H1 (cell line): ENCODE measurements around the gene TLE4. TPM values are rescaled to one million over a fixed set of nuclear protein-coding genes. Genes with fewer than 3 reads are reported as not detected.

Source experiments
- ATF2 ChIP-seq: IDR thresholded peaks from 2 replicates; pipeline ENCODE4 v1.6.1; 2012; ENCODE audit warnings: low read length, inconsistent platforms
- ATF3 ChIP-seq: IDR thresholded peaks from 2 replicates; pipeline ENCODE4 v1.6.1; 2011; ENCODE audit warnings: low read depth, mild to moderate bottlenecking, low read length; ENCODE audit not compliant: insufficient read depth
- CEBPB ChIP-seq: IDR thresholded peaks from 2 replicates; pipeline ENCODE4 v1.6.1; 2012; ENCODE audit warnings: low read depth, low read length
- GTF2F1 ChIP-seq: IDR thresholded peaks from 2 replicates; pipeline ENCODE4 v1.6.1; 2012; ENCODE audit warnings: low read depth, low read length, improper control_type of control experiment, borderline replicate concordance
- JUN ChIP-seq: IDR thresholded peaks from 2 replicates; pipeline ENCODE4 v1.6.1; 2011; ENCODE audit warnings: low read depth, mild to moderate bottlenecking, improper control_type of control experiment, low read length
- SIN3A ChIP-seq, 2 experiments: IDR thresholded peaks in 1 of 2; conservative IDR thresholded peaks in 1 of 2; 2 replicates each; pipeline ENCODE4 v1.6.1; 2011 to 2012; ENCODE audit warnings: low read length in 2 of 2, improper control_type of control experiment in 1 of 2, low read depth in 1 of 2, mild to moderate bottlenecking in 1 of 2
- TCF12 ChIP-seq: IDR thresholded peaks from 2 replicates; pipeline ENCODE4 v1.6.1; 2011; ENCODE audit warnings: low read depth, mild to moderate bottlenecking, low read length
- polyA plus RNA-seq, 7 experiments: library from polyadenylated mRNA; depleted of rRNA in 3 of 7; stranded (reverse) in 5 of 7; unstranded in 2 of 7; fragments of >200 nt in 5 of 7; fragments of 200-250 nt in 2 of 7; gene quantifications; 1 replicate in 5 of 7; 2 replicates in 1 of 7; 4 replicates in 1 of 7; pipeline versions ENCODE4 v1.2.1 to v1.2.3, GENCODE V29; 2011 to 2013; ENCODE audit warnings: missing spikeins in 2 of 7, mixed read lengths in 2 of 7
- total RNA-seq: library from RNA; stranded (reverse); fragmentation: NEBNext Ultra II Directional; extraction: Animal tissue kit (Norgen Biotek cat#: 25700); gene quantifications from 2 replicates; pipeline ENCODE4 v1.2.1, GENCODE V29; 2021

The TLE4 gene
- total and polyA plus RNA-seq, 2 of the 8 experiments (the other 6 are each of a cell fraction or from before 2014, with no cell fraction given) = 32.4 to 36.9 TPM

- TF ChIP-seq CEBPB (no peak), SIN3A (conservative IDR thresholded peaks at IDR 0.05 in 1 of 2, IDR thresholded peaks at IDR 0.05 in 1 of 2; ENCODE audit: low read depth in 1 of 2, low read length in 2 of 2) (no peak), TCF12 (no peak), JUN (no peak), ATF3 (no peak), GTF2F1 (no peak), ATF2 (no peak)
Observed at GRCh38 chr9:79670269-79670961, 98.7 kb downstream of the TLE4 start (continued).
